ENCODE data around the gene PEX11G. TPM values are rescaled to one million over a fixed set of nuclear protein-coding genes. Genes with fewer than 3 reads are reported as not detected.

Gene PEX11G
- total and polyA plus RNA-seq, 2 donors from 2014 or later, result 7.8 to 20.8 TPM

GRCh38 chr19:7535047-7535997, 46.5 kb upstream of the PEX11G start, which contains the start of gene PNPLA6:
Gene PNPLA6 (plus strand): TSS chr19:7535717. CDS start chr19:7535789, 72 bp downstream.
- peak; percentile 96 to 98 (median 98) for DNase-seq
- Histone ChIP-seq H3K27me3 (ENCODE audit: control insufficient read depth, insufficient read depth, low read length) (no peaks in the 10 kb centered on the region), H3K9ac (ENCODE audit: low read length in 3 of 3) (peak within 1 kb of the TSS; percentile 63 to 93 (median 93)), H3K27ac (ENCODE audit: low read depth in 2 of 2, low read length in 2 of 2) (peak within 1 kb of the TSS; percentile 66 to 93), H3K4me1 (ENCODE audit: control insufficient read depth in 2 of 3, insufficient read depth in 2 of 3, low read depth in 1 of 3, low read length in 3 of 3) (peaks cover 0 to 8% (median 0%) of the 10 kb centered on the region in 3 donors), H3K36me3 (ENCODE audit: control insufficient read depth in 2 of 3, insufficient read depth in 3 of 3, low read length in 3 of 3) (peaks cover 0 to 12% (median 3%) of the 10 kb centered on the region in 3 donors), H3K9me3 (ENCODE audit: control insufficient read depth in 2 of 3, insufficient read depth in 1 of 3, low read length in 3 of 3) (no peaks in the 10 kb centered on the region), H3K4me3 (ENCODE audit: low read length in 3 of 3) (peak within 1 kb of the TSS; percentile 65 to 93 (median 86))
- no peak for FAIRE-seq
- TF ChIP-seq CTCF (IDR thresholded peaks at IDR 0.05; ENCODE audit: borderline replicate concordance, extremely low read depth, insufficient read depth), result no peak
- intact Hi-C loops (cut with DNase I), result no loop called here

- intact Hi-C loops (cut with DNase I), result no loop called here
- no peak for FAIRE-seq
- TF ChIP-seq CTCF (IDR thresholded peaks at IDR 0.05; ENCODE audit: borderline replicate concordance, extremely low read depth, insufficient read depth), result peak; percentile 10
- Histone ChIP-seq H3K9me3 (ENCODE audit: control insufficient read depth in 2 of 3, insufficient read depth in 1 of 3, low read length in 3 of 3) (no peaks in the 10 kb centered on the region), H3K36me3 (ENCODE audit: control insufficient read depth in 2 of 3, insufficient read depth in 3 of 3, low read length in 3 of 3) (peaks cover 0 to 10% (median 3%) of the 10 kb centered on the region in 3 donors), H3K4me3 (ENCODE audit: low read length in 3 of 3) (peak overlapping the region; percentile 65 to 93 (median 86)), H3K27me3 (ENCODE audit: control insufficient read depth, insufficient read depth, low read length) (no peaks in the 10 kb centered on the region), H3K9ac (ENCODE audit: low read length in 3 of 3) (peak overlapping the region; percentile 63 to 93 (median 79)), H3K4me1 (ENCODE audit: control insufficient read depth in 2 of 3, insufficient read depth in 2 of 3, low read depth in 1 of 3, low read length in 3 of 3) (peaks cover 0 to 8% (median 0%) of the 10 kb centered on the region in 3 donors), H3K27ac (ENCODE audit: low read depth in 2 of 2, low read length in 2 of 2) (peak overlapping the region; percentile 66 to 93)
- peak; percentile 76 to 92 (median 84) for DNase-seq
These were observed 45.8 kb upstream of the PEX11G start for GRCh38 chr19:7534531-7535046.

GRCh38 chr19:7533925-7534480, 45.2 kb upstream of the PEX11G start:
- TF ChIP-seq CTCF (IDR thresholded peaks at IDR 0.05; ENCODE audit: borderline replicate concordance, extremely low read depth, insufficient read depth), result no peak
- intact Hi-C loops (cut with DNase I), result no loop called here
- DNase-seq, result peak; percentile 91 to 97 (median 94)
- no peaks in the 10 kb centered on the region for H3K27me3 ChIP-seq (ENCODE audit: control insufficient read depth, insufficient read depth, low read length)
- H3K9me3 ChIP-seq (ENCODE audit: control insufficient read depth in 2 of 3, insufficient read depth in 1 of 3, low read length in 3 of 3), result no peaks in the 10 kb centered on the region
- peak overlapping the region; percentile 66 to 93 for H3K27ac ChIP-seq (ENCODE audit: low read depth in 2 of 2, low read length in 2 of 2)
- peak overlapping the region; percentile 63 to 93 (median 79) for H3K9ac ChIP-seq (ENCODE audit: low read length in 3 of 3)
- peak overlapping the region; percentile 65 to 93 (median 86) for H3K4me3 ChIP-seq (ENCODE audit: low read length in 3 of 3)
- peaks cover 0 to 8% (median 0%) of the 10 kb centered on the region in 3 donors for H3K4me1 ChIP-seq (ENCODE audit: control insufficient read depth in 2 of 3, insufficient read depth in 2 of 3, low read depth in 1 of 3, low read length in 3 of 3)
- peaks cover 0 to 11% (median 3%) of the 10 kb centered on the region in 3 donors for H3K36me3 ChIP-seq (ENCODE audit: control insufficient read depth in 2 of 3, insufficient read depth in 3 of 3, low read length in 3 of 3)
- no peak for FAIRE-seq
